IMR-90 (cell line): ENCODE measurements around the gene DNPH1. TPM values are rescaled to one million over a fixed set of nuclear protein-coding genes. Genes with fewer than 3 reads are reported as not detected.

ENCODE experiments used
- ATAC-seq: fragments of 200-7000 bp; cut with Tn5 transposase; 2 replicates; pipeline ENCODE4 v1.9.1; 2020; ENCODE audit warnings: low read depth, mild to moderate bottlenecking, moderate library complexity
- BruUV-seq: library from RNA; stranded (reverse); fragments of 400-500 nt; replicated peaks from 2 replicates; lab custom pipeline; 2021; lab: Mats Ljungman, UMichigan
- CTCF ChIA-PET: fragments of 300-600 bp; formaldehyde crosslinking; extraction: SDS; loops from one replicate; lab custom pipeline; 2021; ENCODE audit warnings: antibody characterized with exemption; lab: Yijun Ruan, JAX
- POLR2A ChIA-PET: fragments of 300-600 bp; sonication (Branson Sonifier 250); formaldehyde crosslinking; loops from one replicate; lab custom pipeline; 2022; ENCODE audit warnings: antibody characterized with exemption; ENCODE audit not compliant: unreplicated experiment; lab: Charles Lee
- DNase-seq: peaks from one replicate; pipeline ENCODE4 v3.0.0; 2013
- H2AFZ ChIP-seq: replicated peaks from 2 replicates; pipeline ENCODE3; 2013; ENCODE audit warnings: low read length, mild to moderate bottlenecking; ENCODE audit not compliant: poor library complexity
- H2AK5ac ChIP-seq: 2 replicates; pipeline ENCODE4 v1.6.1; 2013; ENCODE audit warnings: low read depth, low read length, inconsistent platforms
- H2AK9ac ChIP-seq: replicated peaks from 2 replicates; pipeline ENCODE3; 2013; ENCODE audit warnings: mild to moderate bottlenecking, low read depth, low read length, moderate library complexity; ENCODE audit not compliant: poor library complexity
- H2BK120ac ChIP-seq: 2 replicates; pipeline ENCODE4 v1.6.1; 2013; ENCODE audit warnings: low read depth, low read length, inconsistent platforms
- H2BK15ac ChIP-seq: 3 replicates; pipeline ENCODE4 v1.6.1; 2013; ENCODE audit warnings: low read depth, low read length, inconsistent platforms
- H2BK20ac ChIP-seq: 2 replicates; pipeline ENCODE4 v1.6.1; 2013; ENCODE audit warnings: low read depth, mild to moderate bottlenecking, inconsistent platforms, low read length, moderate library complexity
- H2BK5ac ChIP-seq: 2 replicates; pipeline ENCODE4 v1.6.1; 2013; ENCODE audit warnings: mild to moderate bottlenecking, low read depth, low read length, inconsistent platforms; ENCODE audit not compliant: poor library complexity, severe bottlenecking
- H3K14ac ChIP-seq: replicated peaks from 2 replicates; pipeline ENCODE4 v1.6.1; 2013; ENCODE audit warnings: low read depth, low read length, inconsistent platforms
- H3K18ac ChIP-seq: 2 replicates; pipeline ENCODE4 v1.6.1; 2013; ENCODE audit warnings: low read depth, low read length, control low read depth
- H3K23ac ChIP-seq: 2 replicates; pipeline ENCODE4 v1.6.1; 2013; ENCODE audit warnings: low read depth, low read length, inconsistent platforms
- H3K27ac ChIP-seq: 2 replicates; pipeline ENCODE4 v1.5.1; 2013; ENCODE audit warnings: mild to moderate bottlenecking, control low read depth, low read length; ENCODE audit not compliant: insufficient read depth
- H3K27me3 ChIP-seq: 2 replicates; pipeline ENCODE4 v1.6.1; 2013; ENCODE audit warnings: low read length; ENCODE audit not compliant: control insufficient read depth, insufficient read depth
- H3K36me3 ChIP-seq: 2 replicates; pipeline ENCODE4 v1.6.1; 2013; ENCODE audit warnings: low read length, mixed read lengths; ENCODE audit not compliant: control insufficient read depth, insufficient read depth
- H3K4ac ChIP-seq: 2 replicates; pipeline ENCODE4 v1.6.1; 2013; ENCODE audit warnings: low read depth, low read length, inconsistent platforms
- H3K4me1 ChIP-seq: 2 replicates; pipeline ENCODE4 v1.6.1; 2013; ENCODE audit warnings: low read length, mixed read lengths; ENCODE audit not compliant: control insufficient read depth, insufficient read depth
- H3K4me2 ChIP-seq: 2 replicates; pipeline ENCODE4 v1.6.1; 2013; ENCODE audit warnings: low read depth, mild to moderate bottlenecking, control low read depth, low read length, moderate library complexity
- H3K4me3 ChIP-seq: 2 replicates; pipeline ENCODE4 v1.5.1; 2013; ENCODE audit warnings: low read depth, mild to moderate bottlenecking, control low read depth, low read length, moderate library complexity; ENCODE audit not compliant: insufficient read depth
- H3K56ac ChIP-seq: 2 replicates; pipeline ENCODE4 v1.6.1; 2013; ENCODE audit warnings: low read length, inconsistent platforms; ENCODE audit not compliant: insufficient read depth; ENCODE audit errors: extremely low read depth
- H3K79me1 ChIP-seq, 2 experiments: 2 replicates each; pipeline ENCODE4 v1.6.1; 2013; ENCODE audit warnings: low read length in 2 of 2, inconsistent platforms in 1 of 2, low read depth in 1 of 2
- H3K9ac ChIP-seq: 2 replicates; pipeline ENCODE4 v1.6.1; 2013; ENCODE audit warnings: low read depth, low read length, control low read depth
- H3K9me1 ChIP-seq: 2 replicates; pipeline ENCODE4 v1.6.1; 2013; ENCODE audit warnings: low read length, inconsistent platforms; ENCODE audit not compliant: insufficient read depth
- H3K9me3 ChIP-seq: 2 replicates; pipeline ENCODE4 v1.6.1; 2013; ENCODE audit warnings: low read length; ENCODE audit not compliant: control insufficient read depth, insufficient read depth
- H4K20me1 ChIP-seq: 2 replicates; pipeline ENCODE4 v1.6.1; 2013; ENCODE audit warnings: low read length, inconsistent platforms; ENCODE audit not compliant: insufficient read depth
- H4K5ac ChIP-seq: 2 replicates; pipeline ENCODE4 v1.6.1; 2013; ENCODE audit warnings: mild to moderate bottlenecking, low read depth, low read length, control low read depth
- H4K8ac ChIP-seq, 2 experiments: 2 replicates each; pipeline ENCODE4 v1.6.1; 2013; ENCODE audit warnings: low read depth in 2 of 2, low read length in 2 of 2, control low read depth in 1 of 2, inconsistent platforms in 1 of 2
- H4K91ac ChIP-seq: 2 replicates; pipeline ENCODE4 v1.6.1; 2013; ENCODE audit warnings: low read depth, low read length, inconsistent platforms; ENCODE audit not compliant: insufficient read depth
- CEBPB ChIP-seq: IDR thresholded peaks from 2 replicates; pipeline ENCODE4 v1.6.1; 2012; ENCODE audit warnings: low read depth, low read length, improper control_type of control experiment
- CHD1 ChIP-seq: IDR thresholded peaks from 2 replicates; pipeline ENCODE4 v1.6.1; 2012; ENCODE audit warnings: low read depth, low read length, improper control_type of control experiment
- FOS ChIP-seq: fragments of 150-350 bp; IDR thresholded peaks from 2 replicates; pipeline ENCODE4 v1.6.1; 2016; ENCODE audit warnings: low read depth, low read length
- MAFK ChIP-seq: IDR thresholded peaks from 2 replicates; pipeline ENCODE4 v1.6.1; 2012; ENCODE audit warnings: low read depth, low read length, improper control_type of control experiment
- MAZ ChIP-seq: IDR thresholded peaks from 2 replicates; pipeline ENCODE4 v1.6.1; 2012; ENCODE audit warnings: low read depth, mild to moderate bottlenecking, low read length, improper control_type of control experiment, moderate library complexity, borderline replicate concordance
- MXI1 ChIP-seq: IDR thresholded peaks from 2 replicates; pipeline ENCODE4 v1.6.1; 2012; ENCODE audit warnings: low read depth, mild to moderate bottlenecking, low read length, moderate library complexity, borderline replicate concordance
- NFE2L2 ChIP-seq: fragments of 150-350 bp; IDR thresholded peaks from 2 replicates; pipeline ENCODE4 v1.6.1; 2016; ENCODE audit warnings: low read depth, mild to moderate bottlenecking, low read length
- POLR2A ChIP-seq: IDR thresholded peaks from 2 replicates; pipeline ENCODE4 v1.6.1; 2012; ENCODE audit warnings: mild to moderate bottlenecking, low read depth, low read length
- RAD21 ChIP-seq: IDR thresholded peaks from 2 replicates; pipeline ENCODE4 v1.6.1; 2012; ENCODE audit warnings: low read length, improper control_type of control experiment
- RCOR1 ChIP-seq: IDR thresholded peaks from 2 replicates; pipeline ENCODE4 v1.6.1; 2012; ENCODE audit warnings: mild to moderate bottlenecking, low read length, improper control_type of control experiment; ENCODE audit not compliant: insufficient replicate concordance
- RFX5 ChIP-seq: IDR thresholded peaks from 2 replicates; pipeline ENCODE4 v1.8.0; 2012; ENCODE audit warnings: low read depth, mild to moderate bottlenecking, low read length, moderate library complexity
- SMC3 ChIP-seq: fragments of 150-350 bp; IDR thresholded peaks from 2 replicates; pipeline ENCODE4 v1.6.1; 2016; ENCODE audit warnings: low read depth, mild to moderate bottlenecking, antibody characterized with exemption, low read length, moderate library complexity
- WGBS, 2 experiments: methylation state at CpG; one replicate each; pipeline versions ENCODE4 v1.1.5 to v1.1.7; 2013; ENCODE audit warnings: missing lambda C conversion rate in 2 of 2; ENCODE audit not compliant: insufficient read length in 1 of 2; ENCODE audit errors: extremely low coverage in 2 of 2; 5-methylcytosine and 5-hydroxymethylcytosine counted together
- dilution Hi-C: fragments of 300-500 bp; cut with HindIII; formaldehyde crosslinking; loops from one replicate; pipeline ENCODE4 v1.14.3; 2018; ENCODE audit warnings: low sequenced_read_pairs; ENCODE audit not compliant: unreplicated experiment
- in situ Hi-C: fragments of 300-500 bp; cut with MboI; formaldehyde crosslinking; loops from 3 replicates; pipeline ENCODE4 v1.14.3; 2019; ENCODE audit warnings: low sequenced_read_pairs, inconsistent platforms, mixed read lengths
- intact Hi-C: fragments of 100-400 bp; cut with micrococcal nuclease; formaldehyde crosslinking; loops from 2 replicates; pipeline ENCODE4 v1.10.0; 2022
- polyA plus RNA-seq, 3 experiments: library from polyadenylated mRNA; depleted of rRNA; stranded (reverse); fragments of >200 nt; gene quantifications; 2 replicates each; pipeline ENCODE4 v1.2.3, GENCODE V29; 2012; ENCODE audit warnings: low replicate concordance in 1 of 3
- total RNA-seq: library from RNA; depleted of rRNA; stranded (reverse); fragments of >200 nt; gene quantifications from 2 replicates; pipeline ENCODE4 v1.2.3, GENCODE V29; 2012
- TF ChIP-seq, protein P1 (sequence below): fragments of 150-350 bp; IDR thresholded peaks from 2 replicates; pipeline ENCODE4 v1.6.1; 2016; ENCODE audit warnings: low read depth, mild to moderate bottlenecking, low read length, moderate library complexity, borderline replicate concordance
- TF ChIP-seq, protein P2 (sequence below): fragments of 150-350 bp; IDR thresholded peaks from 2 replicates; pipeline ENCODE4 v1.6.1; 2017; ENCODE audit warnings: mild to moderate bottlenecking, antibody characterized with exemption, low read length, low read depth
- TF ChIP-seq, protein P3 (sequence below): conservative IDR thresholded peaks from 2 replicates; pipeline ENCODE4 v1.5.1; 2012; ENCODE audit warnings: mild to moderate bottlenecking, low read depth, low read length, improper control_type of control experiment

DNPH1 gene
- total and polyA plus RNA-seq, 2 of the 4 experiments (the other 2 are of a cell fraction), result 19.0 to 47.8 TPM

DNA sequence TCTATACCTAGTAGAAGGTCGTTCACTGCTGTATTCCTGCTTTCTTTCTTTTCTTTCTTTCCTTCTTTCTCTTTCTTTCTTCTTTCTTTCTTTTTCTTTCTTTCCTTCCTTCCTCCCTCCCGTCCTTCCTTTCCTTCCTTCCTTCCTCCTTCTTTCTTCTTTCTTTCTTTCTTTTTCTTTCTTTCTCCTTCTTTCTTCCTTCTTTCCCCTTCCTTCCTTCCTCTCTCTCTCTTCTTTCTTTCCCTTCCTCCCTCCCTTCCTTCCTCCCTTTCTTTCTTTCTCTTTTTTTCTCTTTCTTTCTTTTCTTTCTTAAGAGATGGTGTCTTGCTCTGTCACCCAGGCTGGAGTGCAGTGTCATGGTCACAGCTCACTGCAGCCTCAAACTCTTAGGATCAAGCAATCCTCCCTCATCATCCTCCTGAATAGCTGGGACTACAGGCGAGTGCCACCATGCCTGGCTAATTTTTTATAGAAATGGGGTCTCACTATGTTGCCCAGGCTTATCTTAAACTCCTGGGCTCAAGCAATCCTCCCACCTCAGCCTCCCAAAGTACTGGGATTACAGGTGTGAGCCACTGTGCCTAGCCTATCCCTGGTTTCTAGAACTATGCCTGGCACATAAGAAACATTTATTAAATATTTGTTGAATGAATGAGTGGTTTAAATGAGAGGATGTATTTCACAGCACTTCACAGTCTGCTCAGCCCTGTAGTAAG lies 2.6 kb upstream of the DNPH1 start:
- Histone ChIP-seq H3K9ac (no peak overlapping the region), H3K14ac (no peak overlapping the region), H4K8ac (no peak overlapping the region), H3K4ac (no peak overlapping the region), H4K20me1 (no peaks in the 10 kb centered on the region), H2BK20ac (no peak overlapping the region), H3K23ac (no peak overlapping the region), H2AK5ac (no peak overlapping the region), H3K27me3 (peaks cover 26% of the 10 kb centered on the region), H2AK9ac (no peak overlapping the region), H3K4me1 (peaks cover 4% of the 10 kb centered on the region; the same call in 1 of the 2 replicates), H3K9me3 (no peaks in the 10 kb centered on the region), H4K5ac (no peak overlapping the region), H3K79me1 (peaks cover 0 to 8% of the 10 kb centered on the region in 2 experiments; a peak in 2 of 4 replicates), H3K4me3 (no peak overlapping the region), H2BK120ac (no peak overlapping the region), H2BK15ac (no peak overlapping the region), H3K9me1 (peaks cover 4% of the 10 kb centered on the region), H2BK5ac (no peak overlapping the region), H3K4me2 (no peak overlapping the region), H3K56ac (no peak overlapping the region), H3K27ac (no peak overlapping the region), H3K18ac (no peak overlapping the region), H4K91ac (no peak overlapping the region), H3K36me3 (no peaks in the 10 kb centered on the region), H2AFZ (no peak overlapping the region)
- in situ Hi-C loops (no loop called here), intact Hi-C loops (no loop called here), dilution Hi-C loops (no loop called here)
- TF ChIP-seq, protein P1, sequence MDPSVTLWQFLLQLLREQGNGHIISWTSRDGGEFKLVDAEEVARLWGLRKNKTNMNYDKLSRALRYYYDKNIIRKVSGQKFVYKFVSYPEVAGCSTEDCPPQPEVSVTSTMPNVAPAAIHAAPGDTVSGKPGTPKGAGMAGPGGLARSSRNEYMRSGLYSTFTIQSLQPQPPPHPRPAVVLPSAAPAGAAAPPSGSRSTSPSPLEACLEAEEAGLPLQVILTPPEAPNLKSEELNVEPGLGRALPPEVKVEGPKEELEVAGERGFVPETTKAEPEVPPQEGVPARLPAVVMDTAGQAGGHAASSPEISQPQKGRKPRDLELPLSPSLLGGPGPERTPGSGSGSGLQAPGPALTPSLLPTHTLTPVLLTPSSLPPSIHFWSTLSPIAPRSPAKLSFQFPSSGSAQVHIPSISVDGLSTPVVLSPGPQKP, result no peak
- no peak for TF ChIP-seq MXI1
- TF ChIP-seq FOS, result no peak
- TF ChIP-seq NFE2L2, result no peak
- TF ChIP-seq, protein P2, sequence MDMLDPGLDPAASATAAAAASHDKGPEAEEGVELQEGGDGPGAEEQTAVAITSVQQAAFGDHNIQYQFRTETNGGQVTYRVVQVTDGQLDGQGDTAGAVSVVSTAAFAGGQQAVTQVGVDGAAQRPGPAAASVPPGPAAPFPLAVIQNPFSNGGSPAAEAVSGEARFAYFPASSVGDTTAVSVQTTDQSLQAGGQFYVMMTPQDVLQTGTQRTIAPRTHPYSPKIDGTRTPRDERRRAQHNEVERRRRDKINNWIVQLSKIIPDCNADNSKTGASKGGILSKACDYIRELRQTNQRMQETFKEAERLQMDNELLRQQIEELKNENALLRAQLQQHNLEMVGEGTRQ, result no peak
- no peak for TF ChIP-seq MAZ
- TF ChIP-seq MAFK, result no peak
- TF ChIP-seq, protein P3, sequence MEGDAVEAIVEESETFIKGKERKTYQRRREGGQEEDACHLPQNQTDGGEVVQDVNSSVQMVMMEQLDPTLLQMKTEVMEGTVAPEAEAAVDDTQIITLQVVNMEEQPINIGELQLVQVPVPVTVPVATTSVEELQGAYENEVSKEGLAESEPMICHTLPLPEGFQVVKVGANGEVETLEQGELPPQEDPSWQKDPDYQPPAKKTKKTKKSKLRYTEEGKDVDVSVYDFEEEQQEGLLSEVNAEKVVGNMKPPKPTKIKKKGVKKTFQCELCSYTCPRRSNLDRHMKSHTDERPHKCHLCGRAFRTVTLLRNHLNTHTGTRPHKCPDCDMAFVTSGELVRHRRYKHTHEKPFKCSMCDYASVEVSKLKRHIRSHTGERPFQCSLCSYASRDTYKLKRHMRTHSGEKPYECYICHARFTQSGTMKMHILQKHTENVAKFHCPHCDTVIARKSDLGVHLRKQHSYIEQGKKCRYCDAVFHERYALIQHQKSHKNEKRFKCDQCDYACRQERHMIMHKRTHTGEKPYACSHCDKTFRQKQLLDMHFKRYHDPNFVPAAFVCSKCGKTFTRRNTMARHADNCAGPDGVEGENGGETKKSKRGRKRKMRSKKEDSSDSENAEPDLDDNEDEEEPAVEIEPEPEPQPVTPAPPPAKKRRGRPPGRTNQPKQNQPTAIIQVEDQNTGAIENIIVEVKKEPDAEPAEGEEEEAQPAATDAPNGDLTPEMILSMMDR, result no peak
- no peak for TF ChIP-seq RFX5
- TF ChIP-seq RCOR1, result no peak
- no peak for TF ChIP-seq SMC3
- no peak for TF ChIP-seq CHD1
- no peak for TF ChIP-seq POLR2A
- TF ChIP-seq RAD21, result no peak
- no peak for TF ChIP-seq CEBPB
- WGBS, 2 experiments, result 50% methylated on average over 1 of the region's 3 CpGs; no CpG with 5 or more reads in 1 of the 2 experiments
- ChIA-PET POLR2A (no interaction called here), CTCF (no interaction called here)
- ATAC-seq (no peak), DNase-seq (no peak)
- no TSS peak for BruUV-seq
